AG04450 (cell line): ENCODE data around the gene AATK. TPM values are rescaled to one million over a fixed set of nuclear protein-coding genes. Genes with fewer than 3 reads are reported as not detected.

ENCODE experiments used
- CTCF ChIA-PET: fragments of 300-600, 350-600 bp; formaldehyde crosslinking; extraction: SDS; loops from one replicate; lab custom pipeline; 2022; ENCODE audit warnings: antibody characterized with exemption, inconsistent platforms; lab: Charles Lee
- POLR2A ChIA-PET: fragments of 350-600 bp; formaldehyde crosslinking; extraction: SDS; loops from one replicate; lab custom pipeline; 2021; ENCODE audit warnings: antibody characterized with exemption, inconsistent platforms; lab: Yijun Ruan, JAX
- DNase-seq: peaks from one replicate; pipeline ENCODE4 v3.0.0-alpha.2; 2011; ENCODE audit warnings: low read depth, low spot score
- H3K27ac ChIP-seq: one replicate; pipeline ENCODE4 v1.5.1; 2012; ENCODE audit warnings: low read depth, low read length, control low read depth
- H3K27me3 ChIP-seq: one replicate; pipeline ENCODE4 v1.6.0; 2012; ENCODE audit warnings: low read length; ENCODE audit not compliant: control insufficient read depth, insufficient read depth
- H3K4me3 ChIP-seq: 2 replicates; pipeline ENCODE4 v1.5.1; 2011; ENCODE audit warnings: mild to moderate bottlenecking, low read depth, low read length, control low read depth
- H3K9me3 ChIP-seq: 2 replicates; pipeline ENCODE4 v1.5.1; 2012; ENCODE audit warnings: low read length; ENCODE audit not compliant: control insufficient read depth, insufficient read depth
- CTCF ChIP-seq: IDR thresholded peaks from 2 replicates; pipeline ENCODE4 v1.5.1; 2011; ENCODE audit warnings: low read depth, low read length, control low read depth, inconsistent platforms
- polyA plus RNA-seq: library from polyadenylated mRNA; depleted of rRNA; stranded (reverse); fragments of >200 nt; gene quantifications from 2 replicates; pipeline ENCODE4 v1.2.3, GENCODE V29; 2011

AATK gene
- polyA plus RNA-seq, 1 experiment = 0.16 TPM

DNA sequence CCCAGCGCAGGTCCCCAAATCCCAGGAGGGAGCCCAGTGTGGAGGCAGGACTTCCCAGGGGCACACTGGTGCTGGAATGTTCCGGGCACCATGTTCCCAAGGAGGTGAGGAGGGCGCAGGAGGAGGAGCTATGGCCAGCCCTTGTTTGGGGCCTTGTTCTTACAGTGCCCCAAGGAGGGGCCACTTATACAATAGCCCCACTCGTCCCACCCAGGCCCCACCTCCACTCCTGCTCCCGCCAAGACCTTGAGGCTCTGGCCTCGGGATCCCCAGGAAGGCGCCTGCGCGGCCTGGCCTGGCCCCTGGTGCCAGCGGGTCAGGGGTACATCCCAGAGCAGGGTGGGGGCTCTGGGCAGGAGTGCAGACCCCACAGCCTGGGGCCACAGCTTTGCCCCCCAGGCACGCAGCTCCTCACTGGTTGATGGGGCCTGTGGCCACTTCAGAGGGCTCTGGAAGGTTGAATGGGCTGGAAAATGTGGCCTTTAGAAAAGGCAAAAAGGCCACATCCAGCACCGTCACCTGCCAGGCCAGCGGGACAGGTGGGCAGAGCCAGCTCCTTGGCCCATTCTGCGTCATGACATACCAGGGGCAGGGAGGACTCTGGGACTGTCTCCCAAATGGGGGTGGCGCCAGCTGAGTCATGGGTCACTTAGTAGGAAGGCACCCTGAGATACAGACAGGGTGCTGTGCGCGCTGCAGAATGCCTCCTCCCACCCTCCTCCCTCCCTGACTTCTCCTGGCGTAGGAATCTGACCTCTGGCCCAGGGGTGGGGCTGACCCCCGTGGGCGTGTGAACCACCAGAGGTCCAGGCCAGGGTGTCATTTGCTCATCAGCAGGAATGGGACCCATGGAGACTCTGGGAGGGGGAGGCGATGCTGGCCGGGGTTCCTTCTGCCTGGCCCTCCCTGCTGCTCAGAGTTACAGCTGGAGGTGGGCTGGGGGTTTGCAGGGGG is 33.0 kb downstream of the AATK start:
- no peak for TF ChIP-seq CTCF
- Histone ChIP-seq H3K4me3 (no peak overlapping the region), H3K27ac (no peak overlapping the region), H3K27me3 (peaks cover 10% of the 10 kb centered on the region), H3K9me3 (peaks cover 7% of the 10 kb centered on the region)
- CTCF ChIA-PET = interaction anchor here (1.2 kb wide), 1 partner anchor 10 kb away, joined by 4 read pairs; no protein-coding TSS in a partner anchor
- POLR2A ChIA-PET = no interaction called here
- no peak for DNase-seq

- no peak for TF ChIP-seq CTCF
- no peak overlapping the region for H3K4me3 ChIP-seq
- H3K27me3 ChIP-seq = peaks cover 11% of the 10 kb centered on the region
- H3K9me3 ChIP-seq = peaks cover under 1% of the 10 kb centered on the region; the same call in 1 of the 2 replicates
- DNase-seq = no peak
- no peak overlapping the region for H3K27ac ChIP-seq
- ChIA-PET POLR2A (no interaction called here), CTCF (no interaction called here)
Measured at GRCh38 chr17:81132197-81132540, 33.9 kb downstream of the AATK start.

DNA sequence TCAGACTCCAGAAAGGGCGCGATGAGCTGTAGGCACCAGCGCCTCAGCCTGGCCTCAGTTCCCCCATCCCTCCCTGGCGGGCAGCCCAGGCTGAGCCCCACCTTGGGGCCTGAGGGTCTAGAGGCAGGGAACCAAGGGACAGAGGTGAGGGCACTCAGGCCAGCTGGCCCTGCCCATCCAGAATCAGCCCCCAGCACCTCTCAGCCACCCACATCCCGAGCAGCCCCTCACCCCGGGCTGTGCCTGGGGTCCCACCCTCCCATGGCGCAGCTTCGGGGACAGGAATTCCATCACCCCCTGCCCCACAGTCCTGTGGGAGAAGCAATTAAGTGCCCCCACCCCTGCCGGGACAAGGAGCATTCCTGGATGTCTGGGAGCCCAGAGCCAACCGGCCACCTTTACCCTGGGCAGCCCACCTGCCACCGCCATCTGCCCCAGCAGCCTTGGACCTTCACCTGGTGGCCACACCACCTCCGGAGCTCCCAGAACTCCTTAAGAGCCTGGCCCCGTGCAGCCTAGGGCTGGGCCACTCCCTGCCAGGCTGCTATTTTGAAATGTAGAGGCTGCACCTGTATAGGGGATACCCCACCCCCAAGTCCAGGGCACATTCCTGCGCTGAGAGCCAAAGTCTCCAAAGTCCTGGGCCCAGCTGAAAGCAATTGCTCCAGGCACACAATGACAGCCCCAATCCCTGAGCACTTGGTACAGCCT is 34.4 kb downstream of the AATK start:
- POLR2A ChIA-PET = no interaction called here
- no peak for TF ChIP-seq CTCF
- no peak for DNase-seq
- H3K27me3 ChIP-seq = peaks cover 12% of the 10 kb centered on the region
- no peak overlapping the region for H3K27ac ChIP-seq
- CTCF ChIA-PET = no interaction called here
- no peaks in the 10 kb centered on the region; the same call in 1 of the 2 replicates for H3K9me3 ChIP-seq
- H3K4me3 ChIP-seq = no peak overlapping the region

DNA sequence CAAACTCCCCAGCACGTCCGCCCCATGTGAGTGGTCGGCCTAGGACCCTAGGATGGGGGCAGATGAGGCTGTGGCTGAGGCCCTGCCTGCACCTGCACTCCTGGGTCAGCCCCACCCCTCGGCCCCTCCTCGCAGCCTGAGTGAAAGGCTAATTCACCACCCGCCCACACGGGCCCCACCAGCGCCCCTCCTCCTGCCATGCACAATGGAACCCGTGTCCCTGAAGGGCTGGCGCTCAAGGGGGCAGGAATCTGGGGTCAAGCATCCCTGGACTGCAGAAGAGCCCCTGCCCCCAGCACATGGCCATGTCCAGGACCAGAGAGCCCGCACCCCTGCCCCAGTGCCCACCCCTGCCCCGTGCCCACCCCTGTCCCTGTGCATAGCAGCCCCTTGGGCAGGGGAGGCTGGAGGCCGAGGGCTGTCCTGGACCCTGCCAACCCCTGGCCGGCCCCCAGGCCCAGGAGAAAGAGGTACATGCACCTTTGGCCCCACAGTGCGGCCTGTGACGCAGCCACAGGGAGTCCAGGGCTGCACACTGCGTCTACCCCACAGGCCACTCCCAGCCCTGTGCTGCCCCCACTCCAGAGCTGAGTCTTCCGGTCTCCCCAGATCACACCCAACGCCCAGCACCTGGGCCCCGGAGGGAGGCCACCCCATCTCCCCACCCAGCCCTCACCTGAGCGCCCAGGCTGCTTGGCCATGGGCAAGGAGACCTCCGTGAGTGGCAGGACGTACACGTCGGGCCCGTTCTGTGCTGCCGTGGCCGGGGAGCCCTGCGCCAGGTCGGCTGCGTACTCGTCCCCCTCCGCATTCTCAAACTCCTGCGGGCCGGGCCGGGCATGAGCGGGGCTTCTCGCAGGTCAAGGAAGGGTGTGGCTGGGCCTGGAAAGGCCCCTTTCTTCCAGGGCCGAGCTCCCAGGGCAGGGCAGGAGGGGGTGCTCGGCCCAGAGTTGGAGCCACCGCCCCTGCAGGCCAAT is 35.3 kb downstream of the AATK start:
- POLR2A ChIA-PET = interaction anchor here (0.6 kb wide), 1 partner anchor 140 kb away, joined by 3 read pairs; no protein-coding TSS in a partner anchor
- no peak for TF ChIP-seq CTCF

More for the DNA sequence above, 35.3 kb downstream of the AATK start:
- Histone ChIP-seq H3K9me3 (no peaks in the 10 kb centered on the region; the same call in 1 of the 2 replicates), H3K4me3 (no peak overlapping the region), H3K27ac (no peak overlapping the region), H3K27me3 (peaks cover 13% of the 10 kb centered on the region)
- CTCF ChIA-PET = no interaction called here
- no peak for DNase-seq
